Right forelimb (tissue), 1 donor: Measurements from ENCODE around the gene GAS7.

ENCODE experiments used
- DNase-seq: peaks from one replicate; pipeline ENCODE4 v3.0.0-alpha.2; 2018

Gene GAS7

GRCh38 chr17:9974448-9975381 lies 223.7 kb downstream of the GAS7 start:
- no peak for DNase-seq

GRCh38 chr17:9973669-9974447 lies 224.5 kb downstream of the GAS7 start:
- no peak for DNase-seq

GRCh38 chr17:9971991-9972390 lies 226.4 kb downstream of the GAS7 start:
- peak; percentile 76 for DNase-seq

GRCh38 chr17:9969301-9969935 lies 229.0 kb downstream of the GAS7 start:
- no peak for DNase-seq

- DNase-seq, result no peak
Observed at GRCh38 chr17:9968881-9969280, 229.5 kb downstream of the GAS7 start.

- DNase-seq, result no peak
Observed at GRCh38 chr17:9968008-9968407, 230.4 kb downstream of the GAS7 start.

- DNase-seq, result peak; percentile 70
Observed at GRCh38 chr17:9959377-9959981, 238.9 kb downstream of the GAS7 start.

- no peak for DNase-seq
Observed at GRCh38 chr17:9958586-9959281, 239.7 kb downstream of the GAS7 start.

- DNase-seq, result no peak
Observed at GRCh38 chr17:9957244-9957643, 241.2 kb downstream of the GAS7 start.

GRCh38 chr17:9956474-9957131 lies 241.8 kb downstream of the GAS7 start:
- DNase-seq, result no peak

GRCh38 chr17:9953492-9953891 lies 244.9 kb downstream of the GAS7 start:
- DNase-seq, result no peak

- DNase-seq, result no peak
Observed at GRCh38 chr17:9951803-9952202, 246.6 kb downstream of the GAS7 start.

GRCh38 chr17:9948928-9949327 lies 249.5 kb downstream of the GAS7 start:
- no peak for DNase-seq

GRCh38 chr17:9944704-9945103 lies 253.7 kb downstream of the GAS7 start:
- no peak for DNase-seq

- no peak for DNase-seq
Observed at GRCh38 chr17:9943343-9943742, 255.1 kb downstream of the GAS7 start.

GRCh38 chr17:9942885-9943284 lies 255.5 kb downstream of the GAS7 start:
- no peak for DNase-seq

GRCh38 chr17:9941305-9941704 lies 257.1 kb downstream of the GAS7 start:
- DNase-seq, result no peak

- no peak for DNase-seq
Observed at GRCh38 chr17:9940841-9941240, 257.6 kb downstream of the GAS7 start.

- DNase-seq, result no peak
Observed at GRCh38 chr17:9938764-9939163, 259.6 kb downstream of the GAS7 start.

GRCh38 chr17:9937901-9938300 lies 260.5 kb downstream of the GAS7 start:
- no peak for DNase-seq

GRCh38 chr17:9937241-9937761 lies 261.1 kb downstream of the GAS7 start:
- DNase-seq, result peak; percentile 81

- no peak for DNase-seq
Observed at GRCh38 chr17:9936095-9936494, 262.3 kb downstream of the GAS7 start.
